Astrocyte of the hippocampus (primary cell): Measurements from ENCODE around the gene RRN3.
"Not testable (repeated sequence)": the region's sequence is repeated elsewhere in the genome, so short reads cannot be mapped to it uniquely, and the experiment has no call there.

Experiments
- DNase-seq: peaks from one replicate; pipeline ENCODE4 v3.0.0; 2011; ENCODE audit warnings: low read depth, low spot score

The RRN3 gene

GRCh38 chr16:15027503-15028344, 66.3 kb downstream of the RRN3 start:
- DNase-seq: not testable (repeated sequence)

GRCh38 chr16:15027051-15027450, 67.0 kb downstream of the RRN3 start:
- DNase-seq: not testable (repeated sequence)

- DNase-seq: peak; percentile 57
These were observed 68.7 kb downstream of the RRN3 start for GRCh38 chr16:15025234-15025951.

GRCh38 chr16:15024858-15025199, 69.2 kb downstream of the RRN3 start:
- not testable (repeated sequence) for DNase-seq

- DNase-seq: not testable (repeated sequence)
These were observed 70.5 kb downstream of the RRN3 start for GRCh38 chr16:15023381-15024077.

- not testable (repeated sequence) for DNase-seq
These were observed 71.9 kb downstream of the RRN3 start for GRCh38 chr16:15022194-15022593.

GRCh38 chr16:15021429-15021828, 72.6 kb downstream of the RRN3 start:
- peak; percentile 43 for DNase-seq

GRCh38 chr16:15016951-15017580, 77.0 kb downstream of the RRN3 start:
- DNase-seq: peak; percentile 61

GRCh38 chr16:15016354-15016753, 77.7 kb downstream of the RRN3 start:
- not testable (repeated sequence) for DNase-seq

GRCh38 chr16:15015671-15016070, 78.4 kb downstream of the RRN3 start:
- not testable (repeated sequence) for DNase-seq

- DNase-seq: not testable (repeated sequence)
These were observed 81.1 kb downstream of the RRN3 start for GRCh38 chr16:15012941-15013340.
